Testis (tissue), 2 donors: ENCODE data around the gene PPHLN1.

Experiments used
- POLR2A ChIP-seq: fragments of 450-650 bp; IDR thresholded peaks from one replicate; pipeline ENCODE4 v1.6.1; 2017; ENCODE audit warnings: antibody characterized with exemption, mild to moderate bottlenecking, moderate library complexity
- TF ChIP-seq, protein P1 (sequence below), 3 experiments: fragments of 450-650 bp in 2 of 3; fragments of 200-600 bp in 1 of 3; sonication (generic) in 1 of 3; IDR thresholded peaks; one replicate each; pipeline ENCODE4 v1.5.1; 2016 to 2019; ENCODE audit warnings: antibody characterized with exemption in 3 of 3, mild to moderate bottlenecking in 2 of 3, moderate library complexity in 1 of 3

DNA sequence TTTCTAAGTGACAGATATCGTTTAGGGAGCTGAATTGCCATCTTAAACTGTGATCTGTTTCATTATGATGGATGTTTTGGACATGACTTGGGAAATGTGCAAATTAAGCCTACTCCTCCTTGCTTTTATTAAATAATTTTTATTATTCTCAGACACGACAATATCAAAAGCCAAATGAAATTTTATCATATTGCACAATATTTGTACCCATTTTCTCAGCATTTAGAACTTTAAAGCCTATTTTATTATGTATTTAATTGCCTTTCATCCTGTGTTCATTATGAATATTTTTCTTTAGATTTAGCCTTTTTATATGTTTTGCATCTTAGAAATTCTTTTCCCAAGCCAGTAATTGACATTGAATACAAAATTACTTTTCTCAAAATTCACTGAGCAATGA is 102.9 kb downstream of the PPHLN1 start:
- TF ChIP-seq, protein P1, sequence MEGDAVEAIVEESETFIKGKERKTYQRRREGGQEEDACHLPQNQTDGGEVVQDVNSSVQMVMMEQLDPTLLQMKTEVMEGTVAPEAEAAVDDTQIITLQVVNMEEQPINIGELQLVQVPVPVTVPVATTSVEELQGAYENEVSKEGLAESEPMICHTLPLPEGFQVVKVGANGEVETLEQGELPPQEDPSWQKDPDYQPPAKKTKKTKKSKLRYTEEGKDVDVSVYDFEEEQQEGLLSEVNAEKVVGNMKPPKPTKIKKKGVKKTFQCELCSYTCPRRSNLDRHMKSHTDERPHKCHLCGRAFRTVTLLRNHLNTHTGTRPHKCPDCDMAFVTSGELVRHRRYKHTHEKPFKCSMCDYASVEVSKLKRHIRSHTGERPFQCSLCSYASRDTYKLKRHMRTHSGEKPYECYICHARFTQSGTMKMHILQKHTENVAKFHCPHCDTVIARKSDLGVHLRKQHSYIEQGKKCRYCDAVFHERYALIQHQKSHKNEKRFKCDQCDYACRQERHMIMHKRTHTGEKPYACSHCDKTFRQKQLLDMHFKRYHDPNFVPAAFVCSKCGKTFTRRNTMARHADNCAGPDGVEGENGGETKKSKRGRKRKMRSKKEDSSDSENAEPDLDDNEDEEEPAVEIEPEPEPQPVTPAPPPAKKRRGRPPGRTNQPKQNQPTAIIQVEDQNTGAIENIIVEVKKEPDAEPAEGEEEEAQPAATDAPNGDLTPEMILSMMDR (IDR thresholded peaks at IDR 0.05): no peak
- TF ChIP-seq POLR2A: no peak
